Right ventricle myocardium inferior (tissue), 1 donor: ENCODE measurements around the gene SYTL2. TPM values are rescaled to one million over a fixed set of nuclear protein-coding genes. Genes with fewer than 3 reads are reported as not detected.

Experiments used
- ATAC-seq: fragments of 200-7000 bp; cut with Tn5 transposase; one replicate; pipeline ENCODE4 v1.9.1; 2020; ENCODE audit warnings: mild to moderate bottlenecking, moderate library complexity
- DNase-seq: peaks from one replicate; pipeline ENCODE4 v3.0.0; 2021; ENCODE audit errors: missing footprints
- intact Hi-C: fragments of 100-400 bp; cut with DNase I; formaldehyde crosslinking; loops from one replicate; pipeline ENCODE4 v1.11.0; 2022
- total RNA-seq: library from RNA; stranded (reverse); fragmentation: NEBNext Ultra II Directional; extraction: Animal tissue kit (Norgen Biotek cat#: 25700); gene quantifications from one replicate; pipeline ENCODE4 v1.2.1, GENCODE V29; 2021
- donor health status: DM: no; HTN: yes; CAD: no; lungs with severe emphysema.

SYTL2 gene
- total RNA-seq, 1 donor from 2014 or later = 2.4 TPM

- intact Hi-C loops = loop anchor here (10.0 kb wide), 1 partner anchor 414 kb away; the partner anchor contains the start of gene PICALM
- DNase-seq = no peak
- no peak for ATAC-seq
Measured at GRCh38 chr11:85651118-85651517, 159.8 kb downstream of the SYTL2 start.

- intact Hi-C loops = loop anchor here (2.0 kb wide), 1 partner anchor 19 kb away; the partner anchor contains the start of gene TMEM126B
- peak; percentile 96 for DNase-seq
- peak; percentile 99 for ATAC-seq
Measured at GRCh38 chr11:85647604-85648299, 163.2 kb downstream of the SYTL2 start, which contains the start of gene TMEM126A. TMEM126A (plus strand) TSS chr11:85647967; CDS start chr11:85650256, 2,289 bp downstream.

GRCh38 chr11:85647078-85647477 is 163.9 kb downstream of the SYTL2 start:
- DNase-seq (no peak), ATAC-seq (no peak)
- intact Hi-C loops = loop anchor here (2.0 kb wide), 1 partner anchor 18 kb away; the partner anchor contains the start of gene TMEM126B

Other genes with a start within 250 kb of the SYTL2 start
- 5.7 TPM for gene DLG2, start 183.8 kb downstream of the SYTL2 start, total RNA-seq
- 64.3 TPM for gene TMEM126B, start 182.5 kb downstream of the SYTL2 start, total RNA-seq
- gene TMEM126A, start 163.2 kb downstream of the SYTL2 start, total RNA-seq = 77.9 TPM
- 12.5 TPM for gene CREBZF, start 146.0 kb downstream of the SYTL2 start, total RNA-seq
- 0.22 TPM for gene CCDC89, start 124.9 kb downstream of the SYTL2 start, total RNA-seq
- gene CCDC83, start 44.2 kb upstream of the SYTL2 start, total RNA-seq = not detected